BLaER1 treated with 17β-estradiol and CSF1 and Interleukin-3, amounts not matched to agents 10 nM and 100 nM (cell line): ENCODE measurements around the gene FAM107A.
A peak's percentile ranks its signal among the peaks of the same experiment; 100 is the strongest.

ENCODE experiments used
- H3K27ac ChIP-seq, 11 experiments: shearing (Covaris generic); formaldehyde crosslinking; 2 replicates each; pipeline ENCODE4 v1.8.1; 2022
- H3K27me3 ChIP-seq, 11 experiments: shearing (Covaris generic); formaldehyde crosslinking; 2 replicates each; pipeline ENCODE4 v1.8.1; 2022
- H3K36me3 ChIP-seq, 11 experiments: shearing (Covaris generic); formaldehyde crosslinking; 2 replicates each; pipeline ENCODE4 v1.8.1; 2022
- H3K4me1 ChIP-seq, 10 experiments: shearing (Covaris generic); formaldehyde crosslinking; 2 replicates each; pipeline ENCODE4 v1.8.1; 2022
- H3K4me2 ChIP-seq, 11 experiments: shearing (Covaris generic); formaldehyde crosslinking; 2 replicates each; pipeline ENCODE4 v1.8.1; 2022
- H3K4me3 ChIP-seq, 10 experiments: shearing (Covaris generic); formaldehyde crosslinking; 2 replicates each; pipeline ENCODE4 v1.8.1; 2022
- H3K9ac ChIP-seq, 11 experiments: shearing (Covaris generic); formaldehyde crosslinking; 2 replicates each; pipeline ENCODE4 v1.8.1; 2022
- H3K9me3 ChIP-seq, 11 experiments: shearing (Covaris generic); formaldehyde crosslinking; replicated peaks in 1 of 11; 2 replicates each; pipeline ENCODE4 v1.8.1; 2022
- H4K20me1 ChIP-seq, 11 experiments: shearing (Covaris generic); formaldehyde crosslinking; 2 replicates each; pipeline ENCODE4 v1.8.1; 2022
- Cebpa-rat ChIP-seq, 11 experiments: shearing (Covaris generic); IDR thresholded peaks; 2 replicates each; pipeline ENCODE4 v1.8.1; 2022

FAM107A gene

GRCh38 chr3:58597770-58598310, 20.6 kb upstream of the FAM107A start:
- Histone ChIP-seq H3K27me3 (no peaks in the 10 kb centered on the region), H3K4me3 (no peak overlapping the region), H3K9me3 (no peaks in the 10 kb centered on the region), H3K27ac (no peak overlapping the region), H3K4me2 (no peak overlapping the region), H3K36me3 (no peaks in the 10 kb centered on the region), H3K4me1 (peaks cover 0 to 8% (median 3%) of the 10 kb centered on the region in 10 experiments; a peak in 1 of 20 replicates), H4K20me1 (peaks cover 0 to 3% (median 0%) of the 10 kb centered on the region in 11 experiments; a peak in 1 of 22 replicates), H3K9ac (no peak overlapping the region)
- TF ChIP-seq Cebpa-rat (IDR thresholded peaks at IDR 0.05), result peak in 1 of 11 experiments; percentile 23; a peak in 1 of 22 replicates

GRCh38 chr3:58596834-58597518, 19.8 kb upstream of the FAM107A start:
- Histone ChIP-seq H4K20me1 (peaks cover 0 to 3% (median 0%) of the 10 kb centered on the region in 11 experiments; a peak in 1 of 22 replicates), H3K4me2 (no peak overlapping the region), H3K27me3 (no peaks in the 10 kb centered on the region), H3K4me1 (peaks cover 0 to 8% (median 3%) of the 10 kb centered on the region in 10 experiments; a peak in 1 of 20 replicates), H3K27ac (no peak overlapping the region), H3K4me3 (no peak overlapping the region), H3K36me3 (no peaks in the 10 kb centered on the region), H3K9ac (no peak overlapping the region), H3K9me3 (no peaks in the 10 kb centered on the region)
- TF ChIP-seq Cebpa-rat (IDR thresholded peaks at IDR 0.05), result no peak

GRCh38 chr3:58594117-58594516, 16.9 kb upstream of the FAM107A start:
- 0 out of 22 replicates have a peak, but pooled peaks cover 0 to 3% (median 0%) of the 10 kb centered on the region in 11 experiments for H4K20me1 ChIP-seq
- no peak overlapping the region for H3K9ac ChIP-seq
- H3K4me1 ChIP-seq, result peaks cover 0 to 17% (median 9%) of the 10 kb centered on the region in 10 experiments; a peak in 7 of 20 replicates
- H3K27ac ChIP-seq, result no peak overlapping the region
- no peaks in the 10 kb centered on the region for H3K9me3 ChIP-seq
- H3K36me3 ChIP-seq, result no peaks in the 10 kb centered on the region
- H3K4me3 ChIP-seq, result no peak overlapping the region
- no peak for TF ChIP-seq Cebpa-rat (IDR thresholded peaks at IDR 0.05)
- no peaks in the 10 kb centered on the region for H3K27me3 ChIP-seq
- H3K4me2 ChIP-seq, result no peak overlapping the region

GRCh38 chr3:58591517-58592510, 14.6 kb upstream of the FAM107A start:
- Histone ChIP-seq H4K20me1 (0 out of 22 replicates have a peak, but pooled peaks cover 0 to 6% (median 0%) of the 10 kb centered on the region in 11 experiments), H3K9ac (no peak overlapping the region), H3K27me3 (no peaks in the 10 kb centered on the region), H3K36me3 (no peaks in the 10 kb centered on the region), H3K9me3 (peaks cover 0 to 3% (median 0%) of the 10 kb centered on the region in 11 experiments; a peak in 1 of 22 replicates), H3K27ac (no peak overlapping the region), H3K4me3 (no peak overlapping the region), H3K4me2 (peak overlapping the region in 2 of 11 experiments; percentile 56 to 68; a peak in 4 of 22 replicates), H3K4me1 (peaks cover 0 to 11% (median 3%) of the 10 kb centered on the region in 10 experiments; a peak in 9 of 20 replicates)
- no peak for TF ChIP-seq Cebpa-rat (IDR thresholded peaks at IDR 0.05)

- H3K9ac ChIP-seq, result no peak overlapping the region
- 0 out of 22 replicates have a peak, but pooled peaks cover 0 to 6% (median 0%) of the 10 kb centered on the region in 11 experiments for H4K20me1 ChIP-seq
- H3K4me3 ChIP-seq, result no peak overlapping the region
- TF ChIP-seq Cebpa-rat (IDR thresholded peaks at IDR 0.05), result no peak
- no peaks in the 10 kb centered on the region for H3K36me3 ChIP-seq
- no peak overlapping the region for H3K4me2 ChIP-seq
- peaks cover 0 to 6% (median 0%) of the 10 kb centered on the region in 11 experiments; a peak in 2 of 22 replicates for H3K27me3 ChIP-seq
- peaks cover 0 to 5% (median 0%) of the 10 kb centered on the region in 11 experiments; a peak in 1 of 22 replicates for H3K9me3 ChIP-seq
- H3K27ac ChIP-seq, result no peak overlapping the region
- H3K4me1 ChIP-seq, result peaks cover 23 to 31% (median 27%) of the 10 kb centered on the region in 10 experiments
These were observed 10.9 kb upstream of the FAM107A start for GRCh38 chr3:58588030-58588614.

GRCh38 chr3:58586776-58587192, 9.6 kb upstream of the FAM107A start:
- Histone ChIP-seq H3K36me3 (no peaks in the 10 kb centered on the region), H3K4me1 (peaks cover 31 to 43% (median 35%) of the 10 kb centered on the region in 10 experiments), H4K20me1 (0 out of 22 replicates have a peak, but pooled peaks cover 0 to 6% (median 0%) of the 10 kb centered on the region in 11 experiments), H3K4me3 (no peak overlapping the region), H3K9me3 (peaks cover 0 to 5% (median 0%) of the 10 kb centered on the region in 11 experiments; a peak in 1 of 22 replicates), H3K9ac (no peak overlapping the region), H3K27ac (no peak overlapping the region), H3K4me2 (peak overlapping the region in 6 of 11 experiments; percentile 91 to 98 (median 92); a peak in 10 of 22 replicates), H3K27me3 (peaks cover 0 to 6% (median 0%) of the 10 kb centered on the region in 11 experiments; a peak in 2 of 22 replicates)
- TF ChIP-seq Cebpa-rat (IDR thresholded peaks at IDR 0.05), result no peak

- Histone ChIP-seq H3K27ac (peak overlapping the region in 3 of 11 experiments; percentile 55 to 59 (median 58); a peak in 5 of 22 replicates), H3K9ac (peak overlapping the region; percentile 1 to 72 (median 59); a peak in 17 of 22 replicates), H4K20me1 (0 out of 22 replicates have a peak, but pooled peaks cover 0 to 6% (median 0%) of the 10 kb centered on the region in 11 experiments), H3K36me3 (no peaks in the 10 kb centered on the region), H3K27me3 (peaks cover 0 to 6% (median 0%) of the 10 kb centered on the region in 11 experiments; a peak in 2 of 22 replicates), H3K4me1 (peaks cover 29 to 48% (median 42%) of the 10 kb centered on the region in 10 experiments), H3K9me3 (peaks cover 0 to 5% (median 0%) of the 10 kb centered on the region in 11 experiments; a peak in 1 of 22 replicates), H3K4me2 (peak overlapping the region; percentile 89 to 99 (median 92)), H3K4me3 (peak overlapping the region; percentile 47 to 70 (median 58))
- no peak for TF ChIP-seq Cebpa-rat (IDR thresholded peaks at IDR 0.05)
These were observed 8.8 kb upstream of the FAM107A start for GRCh38 chr3:58585994-58586393.
